Hematopoietic multipotent progenitor cell treated with erythropoietin and hydrocortisone succinate and interleukin-3 and kit ligand, for 15 days (in vitro differentiated cells): ENCODE results near the gene FHOD3.

Source experiments
- DNase-seq: peaks from one replicate; pipeline ENCODE4 v3.0.0-alpha.2; 2015; ENCODE audit warnings: low spot score

FHOD3 gene

DNA sequence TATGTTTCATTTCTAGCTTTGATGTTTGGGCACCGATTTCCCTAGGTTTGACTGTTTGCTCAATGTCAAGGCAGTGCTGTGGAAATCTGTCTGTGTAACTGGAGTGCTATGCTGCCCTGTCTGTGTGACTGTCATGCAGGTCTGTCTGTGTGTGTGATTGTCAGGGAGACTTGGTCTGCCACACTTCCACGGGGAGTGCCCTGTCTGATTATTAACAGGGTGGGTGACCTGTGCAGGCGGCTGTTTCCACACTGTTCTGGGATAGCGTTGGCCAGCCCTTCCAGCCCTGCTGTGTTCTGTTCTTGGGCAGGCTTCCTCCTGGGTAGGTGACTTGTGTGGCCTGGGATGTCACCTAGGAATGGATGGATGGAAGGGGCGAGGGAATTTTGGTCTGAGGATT lies 85.3 kb downstream of the FHOD3 start:
- DNase-seq: no peak

GRCh38 chr18:36386150-36386920 lies 88.8 kb downstream of the FHOD3 start:
- DNase-seq: no peak

- DNase-seq: no peak
Observed at GRCh38 chr18:36387310-36387709, 89.8 kb downstream of the FHOD3 start.

DNA sequence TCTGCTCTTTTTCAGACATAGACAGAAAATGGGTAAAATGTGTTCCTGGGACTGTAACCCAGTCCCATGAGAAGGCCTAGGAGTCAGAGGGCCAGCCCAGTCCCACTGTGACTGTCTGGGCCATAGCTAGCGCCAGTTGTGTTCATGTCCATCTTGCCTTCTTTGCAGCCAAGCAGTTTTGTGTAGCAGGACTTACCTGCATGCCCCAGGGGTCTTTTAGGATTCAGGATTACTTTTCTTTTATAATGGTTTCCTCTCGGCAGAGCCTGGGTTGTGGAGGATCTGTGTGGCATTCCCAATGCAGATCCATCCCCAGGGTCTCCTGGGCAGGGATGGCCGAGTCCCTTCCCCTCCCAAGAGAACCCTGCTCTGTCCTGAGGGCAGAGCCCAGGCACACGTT lies 90.8 kb downstream of the FHOD3 start:
- DNase-seq: no peak

GRCh38 chr18:36389027-36389426 lies 91.5 kb downstream of the FHOD3 start:
- DNase-seq: no peak

DNA sequence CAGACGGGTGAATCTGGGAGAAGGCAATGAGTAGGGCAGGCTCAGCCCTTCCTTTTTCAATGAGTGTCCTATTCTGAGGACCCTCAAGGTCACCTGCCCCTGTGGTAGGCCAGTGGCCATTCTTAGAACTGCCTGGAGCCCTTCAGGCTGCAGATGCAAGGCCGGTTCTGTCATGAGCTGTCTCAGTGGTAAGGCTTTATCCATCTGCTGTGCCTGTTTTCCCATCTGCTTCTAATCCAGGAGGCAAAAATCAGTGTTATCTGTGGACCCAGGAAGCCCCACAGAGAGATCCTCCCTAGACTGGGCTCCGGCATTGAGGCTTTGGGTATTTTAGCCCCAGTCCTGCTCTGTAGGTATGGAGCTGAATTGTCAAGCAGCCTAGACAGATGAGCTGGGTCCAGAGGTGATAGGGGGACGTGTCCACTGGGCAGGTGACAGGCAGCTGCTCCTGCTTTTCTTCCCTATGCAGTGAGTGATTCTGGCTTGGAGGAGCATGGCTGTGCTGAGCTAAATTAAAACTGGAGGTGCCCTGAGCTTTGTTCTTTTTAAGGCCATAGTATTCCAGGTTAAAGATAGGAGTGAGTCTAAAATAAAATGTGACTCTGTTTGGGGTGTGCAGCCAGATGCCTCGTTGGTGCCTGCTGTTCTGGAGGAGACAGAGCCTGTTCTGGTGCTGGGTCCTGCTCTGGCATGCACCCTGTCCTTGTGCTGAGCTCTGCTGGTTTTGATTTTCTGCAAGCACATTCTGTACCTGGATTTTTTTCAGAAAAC lies 92.5 kb downstream of the FHOD3 start:
- DNase-seq: no peak

DNA sequence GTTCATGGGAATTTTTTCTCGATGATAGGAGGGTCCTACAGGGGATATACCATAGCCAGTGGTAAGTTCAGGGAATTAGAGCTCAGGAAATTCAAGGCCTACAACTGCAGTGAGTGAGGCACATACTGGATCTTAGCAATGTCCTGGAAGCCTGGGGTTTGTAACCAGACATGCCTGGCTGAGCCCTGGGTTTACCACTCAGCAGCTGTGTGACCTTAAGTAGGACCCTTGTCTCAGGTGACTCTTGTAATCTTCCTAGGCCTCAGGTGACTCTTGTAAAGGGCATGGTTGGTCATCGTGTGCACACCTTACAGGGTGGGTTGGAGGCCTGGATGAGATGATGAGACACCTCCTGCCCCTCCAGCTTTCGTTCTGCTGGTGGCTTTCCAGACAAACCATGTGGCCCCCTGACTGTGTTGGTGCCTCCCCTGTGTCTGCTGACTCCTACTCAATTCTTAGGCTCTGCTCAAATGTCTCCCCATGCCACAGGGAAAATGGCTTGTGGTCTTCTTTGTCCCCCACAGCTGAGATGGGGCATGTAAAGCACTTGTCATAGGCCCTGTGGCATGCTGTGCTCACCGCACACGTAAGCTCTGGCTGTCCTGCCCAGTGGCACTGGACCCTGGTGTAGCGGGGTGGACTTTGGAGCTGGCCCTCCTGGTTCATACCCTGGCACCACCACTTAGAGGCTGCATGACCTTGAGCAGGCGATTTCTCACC lies 94.1 kb downstream of the FHOD3 start:
- no peak for DNase-seq

DNA sequence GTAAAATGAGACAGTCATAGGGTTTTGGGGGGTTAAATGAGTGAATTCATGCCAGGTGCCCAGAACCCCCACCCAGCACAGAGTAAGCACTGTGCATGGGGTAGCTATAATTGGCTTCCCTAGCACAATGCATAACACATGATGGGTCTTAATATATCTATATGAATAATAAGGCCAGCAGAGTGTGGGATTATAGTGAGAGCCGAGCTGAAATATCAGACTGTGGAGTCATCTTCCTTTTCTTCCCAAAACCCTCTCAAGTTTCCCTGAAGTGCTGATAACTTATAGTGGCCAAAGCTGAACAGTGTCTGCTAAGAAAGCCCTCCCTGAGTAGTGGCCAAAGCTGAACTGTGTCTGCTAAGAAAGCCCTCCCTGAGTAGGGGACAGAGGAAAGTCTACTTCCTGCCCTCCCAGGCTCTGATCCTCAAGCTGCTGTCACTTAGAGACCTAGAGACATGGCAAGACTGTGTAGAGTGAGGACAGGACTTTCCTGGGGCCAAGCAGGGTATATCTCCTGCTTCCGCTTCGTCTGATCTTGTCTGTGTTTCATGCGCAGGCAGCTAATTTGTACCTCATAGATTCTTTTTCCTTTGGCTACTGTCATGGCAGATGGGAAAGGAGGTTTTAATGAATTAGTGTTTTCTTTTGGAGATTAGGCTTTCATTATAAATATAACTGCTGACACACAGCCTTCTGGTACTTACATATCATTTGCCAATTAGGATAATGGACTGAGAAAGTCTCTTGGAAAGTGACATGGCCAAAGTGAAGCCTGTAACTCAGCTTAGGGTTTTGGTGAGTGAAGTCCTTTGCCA lies 94.9 kb downstream of the FHOD3 start:
- DNase-seq: no peak

DNA sequence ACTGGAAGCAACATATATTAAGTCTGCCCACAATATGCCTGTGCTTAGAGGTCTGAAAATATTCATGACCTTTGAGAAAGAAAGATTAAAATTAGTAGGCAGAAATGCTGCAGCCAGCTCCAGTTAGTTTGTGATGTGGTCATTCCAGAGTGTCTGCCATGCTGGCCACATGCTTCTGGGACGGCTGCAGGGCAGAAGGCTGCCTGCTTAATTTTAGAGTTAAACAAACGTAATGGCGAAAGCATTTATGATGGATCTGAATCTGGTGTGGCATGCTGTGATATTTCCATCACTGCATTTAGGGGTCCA lies 95.4 kb downstream of the FHOD3 start:
- no peak for DNase-seq

DNA sequence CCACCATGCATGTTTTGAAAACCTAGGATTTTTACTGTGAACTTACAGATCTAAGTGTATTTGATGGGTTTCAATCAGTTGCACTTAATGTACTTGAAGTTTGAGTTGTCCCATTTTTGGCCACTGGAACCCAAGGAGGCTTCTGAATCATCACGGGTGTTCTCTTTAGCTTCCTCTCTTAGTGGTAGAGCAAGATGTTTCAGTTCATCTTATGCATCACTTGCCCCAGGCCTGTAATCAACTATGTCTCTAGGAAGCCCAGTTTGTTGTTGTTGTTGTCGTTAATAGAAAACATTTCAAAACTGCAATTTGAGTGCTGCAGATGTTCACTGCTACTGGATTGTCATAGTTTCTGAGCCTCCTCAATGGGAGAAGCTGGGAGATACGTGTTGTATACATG lies 97.0 kb downstream of the FHOD3 start:
- DNase-seq: no peak

GRCh38 chr18:36396190-36396589 lies 98.7 kb downstream of the FHOD3 start:
- no peak for DNase-seq

DNA sequence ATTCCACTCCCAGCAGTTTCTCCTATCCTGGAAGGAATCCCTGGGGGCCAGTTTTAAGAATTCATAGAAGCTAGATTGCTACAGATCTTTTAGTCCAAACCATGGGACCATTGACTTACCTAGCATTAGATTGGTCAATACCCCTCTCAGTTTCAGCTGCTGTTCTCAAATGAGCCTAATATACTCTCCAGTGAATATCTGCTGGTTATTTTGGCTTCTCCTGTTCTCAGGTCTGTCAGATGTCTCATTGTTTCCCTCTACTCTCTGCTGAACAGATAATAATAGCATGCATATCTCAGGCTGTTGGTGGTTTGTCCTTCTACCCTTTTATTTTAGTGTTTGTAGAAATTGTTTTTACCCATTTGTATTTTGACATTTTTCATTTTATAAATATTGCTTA lies 99.5 kb downstream of the FHOD3 start:
- DNase-seq: no peak

DNA sequence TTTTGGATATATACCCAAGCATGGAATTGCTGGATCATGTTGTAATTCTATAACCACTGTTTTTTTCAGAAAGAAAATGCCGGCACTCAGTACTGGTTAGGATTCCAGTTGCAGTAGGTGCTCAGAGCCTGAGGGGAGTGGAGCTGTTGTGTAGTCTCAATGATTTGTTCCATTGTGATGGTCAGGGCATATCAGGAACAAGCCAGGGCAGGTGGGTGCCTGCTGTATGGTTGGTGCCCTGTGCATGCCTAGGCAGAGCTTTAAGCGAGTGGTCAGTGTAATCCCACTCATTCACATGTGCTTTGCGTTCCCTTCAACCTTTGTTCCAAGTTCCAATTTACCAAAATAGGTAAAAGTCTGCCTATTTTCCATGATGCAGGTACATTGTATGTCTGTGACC lies 100.9 kb downstream of the FHOD3 start:
- no peak for DNase-seq

GRCh38 chr18:36399055-36399454 lies 101.5 kb downstream of the FHOD3 start:
- DNase-seq: no peak

- no peak for DNase-seq
Observed at GRCh38 chr18:36401462-36401861, 103.9 kb downstream of the FHOD3 start.

- no peak for DNase-seq
Observed at GRCh38 chr18:36402765-36403396, 105.4 kb downstream of the FHOD3 start.

DNA sequence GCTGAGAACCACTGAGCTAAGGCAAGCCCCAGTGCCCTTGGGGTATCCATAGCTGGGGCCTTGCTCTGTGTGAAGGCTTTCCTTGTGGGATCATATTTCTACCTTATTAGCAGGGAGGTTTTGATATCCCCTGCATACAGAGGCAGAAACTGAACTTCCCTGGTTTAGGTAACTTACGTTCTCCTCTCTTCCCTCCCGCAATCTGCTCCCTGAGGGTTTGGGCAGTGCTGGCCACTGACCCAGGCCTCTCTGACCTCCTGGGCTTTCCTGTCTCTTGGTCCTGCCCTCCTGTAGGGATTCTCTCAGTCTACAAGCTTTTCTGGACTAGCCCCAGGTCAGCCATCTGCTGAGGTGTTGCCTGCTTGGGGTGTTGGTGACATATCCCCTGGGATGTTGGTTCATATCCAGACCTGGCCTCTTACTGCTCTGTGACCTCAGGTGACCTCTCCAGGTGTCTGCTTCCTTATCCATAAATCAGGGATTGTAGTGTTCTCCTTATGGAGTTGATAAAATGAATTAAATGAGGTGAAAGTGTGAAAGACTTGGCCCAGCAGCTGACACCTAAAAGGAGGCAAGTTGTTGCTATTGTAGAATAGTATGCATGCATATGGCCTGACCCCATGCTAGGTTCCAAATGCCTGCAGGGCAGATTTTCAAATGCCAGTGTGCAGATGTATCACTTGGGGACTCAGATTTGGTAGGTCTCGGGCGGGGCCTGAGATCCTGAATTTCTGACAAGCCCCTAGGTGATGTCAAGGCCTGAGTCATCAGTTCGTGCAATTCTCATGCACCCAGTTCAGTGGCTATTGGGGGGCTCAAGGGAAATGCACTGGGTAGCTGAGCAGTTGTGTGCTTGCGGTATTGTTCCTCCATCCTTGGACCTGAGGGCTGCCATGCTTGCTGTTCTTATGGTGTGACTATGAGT lies 106.6 kb downstream of the FHOD3 start:
- no peak for DNase-seq

DNA sequence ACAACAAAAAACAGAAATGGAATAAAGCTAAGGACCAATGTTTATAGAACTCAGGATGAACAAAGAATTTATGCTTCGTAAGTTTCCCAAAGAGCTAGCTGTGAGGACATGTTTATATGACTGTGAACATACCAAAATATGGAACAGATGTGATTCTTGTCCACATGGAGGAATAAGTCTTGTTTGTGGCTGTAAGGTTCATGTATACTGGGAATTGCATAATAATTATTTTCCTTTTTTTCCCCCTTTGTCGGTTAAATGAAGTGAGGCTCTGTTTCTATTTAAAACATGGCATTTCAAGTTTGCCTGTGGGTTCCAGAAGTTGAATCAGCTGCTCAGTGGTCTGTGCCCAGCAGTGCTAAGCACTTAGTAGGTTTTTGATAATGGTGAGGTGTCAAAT lies 108.1 kb downstream of the FHOD3 start:
- DNase-seq: no peak

DNA sequence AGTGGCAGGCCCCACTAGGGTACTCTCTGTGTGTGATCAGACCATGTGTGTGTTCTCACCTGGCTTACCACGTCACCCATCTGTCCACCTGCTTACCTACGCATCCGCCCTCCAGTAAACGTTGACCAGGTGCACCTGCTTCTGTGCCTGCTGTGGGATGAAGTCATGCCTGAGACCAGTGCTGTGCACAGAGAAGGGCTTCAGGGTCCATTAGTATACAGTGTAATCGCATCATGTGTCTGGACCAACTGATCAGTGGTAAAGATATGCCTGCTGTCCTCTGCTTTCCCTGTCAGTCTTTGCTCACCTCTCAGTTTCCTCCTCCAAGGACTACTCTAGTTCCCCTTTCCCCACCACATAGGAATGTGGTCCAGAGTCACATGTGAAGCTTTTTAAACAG lies 109.3 kb downstream of the FHOD3 start:
- DNase-seq: no peak

DNA sequence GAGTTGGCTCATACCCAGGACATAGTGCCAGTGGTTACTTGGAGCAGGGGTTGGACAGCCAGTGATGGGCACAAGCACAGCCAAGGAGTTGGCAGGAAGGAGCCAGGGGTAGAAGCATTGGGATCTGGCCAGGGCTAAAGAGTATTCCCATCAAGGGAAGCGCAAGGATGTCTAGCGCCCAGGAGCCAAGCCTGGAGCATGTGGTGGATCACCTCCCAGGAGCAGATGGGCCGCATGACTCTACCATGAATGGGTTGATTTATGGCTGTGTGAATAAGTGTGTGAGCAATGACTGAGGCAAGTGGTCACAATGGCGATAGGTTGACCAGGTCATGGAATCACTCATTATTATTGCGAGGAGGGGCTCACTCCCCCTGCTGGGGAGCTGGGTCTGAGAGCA lies 111.1 kb downstream of the FHOD3 start:
- DNase-seq: no peak

DNA sequence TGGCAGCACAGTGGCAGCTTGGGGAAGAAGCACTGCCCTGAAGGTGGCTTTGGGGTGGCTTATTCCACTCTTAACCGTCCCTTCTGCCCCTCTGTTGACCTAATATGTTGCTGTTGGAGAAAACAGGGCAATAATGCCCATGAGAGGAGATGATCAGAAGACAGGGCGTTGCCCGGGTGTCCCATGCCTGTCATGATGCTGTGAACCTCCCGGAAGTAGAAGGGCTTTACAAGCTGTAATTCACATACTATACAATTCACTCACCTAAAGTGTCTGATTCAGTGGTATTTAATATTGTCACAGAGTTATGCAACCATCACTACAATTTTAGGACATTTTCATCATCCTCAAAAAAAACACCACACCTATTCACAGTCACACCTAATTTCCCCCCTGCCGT lies 112.3 kb downstream of the FHOD3 start:
- no peak for DNase-seq
